Transverse colon (tissue), 4 donors: ENCODE data around the gene STRN3. TPM values are rescaled to one million over a fixed set of nuclear protein-coding genes. Genes with fewer than 3 reads are reported as not detected.
A peak's percentile ranks its signal among the peaks of the same experiment; 100 is the strongest.

Experiments used
- DNase-seq: peaks from one replicate; pipeline ENCODE4 v3.0.0-alpha.2; 2019
- H3K27ac ChIP-seq, 4 donors: fragments of 200-600 bp; sonication (generic); 2 replicates each; pipeline ENCODE4 v1.5.1; 2016 to 2018; ENCODE audit warnings: inconsistent platforms in 4 of 4
- H3K27me3 ChIP-seq: fragments of 200-600 bp; sonication (generic); 2 replicates; pipeline ENCODE4 v1.5.1; 2017; ENCODE audit warnings: inconsistent platforms
- H3K36me3 ChIP-seq, 4 donors: fragments of 200-600 bp; sonication (generic); 2 replicates each; pipeline ENCODE4 v1.5.1; 2017 to 2019; ENCODE audit warnings: inconsistent platforms in 4 of 4
- H3K4me1 ChIP-seq, 4 donors: fragments of 200-600 bp; sonication (generic); 2 replicates each; pipeline ENCODE4 v1.5.1; 2017 to 2020; ENCODE audit warnings: inconsistent platforms in 4 of 4
- H3K4me3 ChIP-seq, 4 donors: fragments of 200-600 bp; sonication (generic); 1 replicate in 1 of 4; 2 replicates in 3 of 4; pipeline versions ENCODE4 v1.5.1 to v1.6.1; 2017 to 2019; ENCODE audit warnings: inconsistent platforms in 4 of 4
- H3K9me3 ChIP-seq, 2 donors: fragments of 200-600 bp; sonication (generic); 2 replicates each; pipeline ENCODE4 v1.5.1; 2017 to 2019; ENCODE audit warnings: inconsistent platforms in 2 of 2
- CTCF ChIP-seq, 5 experiments: fragments of 200-600 bp in 3 of 5; fragments of 450-650 bp in 2 of 5; sonication (generic) in 3 of 5; IDR thresholded peaks; 1 replicate in 2 of 5; 2 replicates in 3 of 5; pipeline ENCODE4 v1.5.1; 2016 to 2017; ENCODE audit warnings: antibody characterized with exemption in 5 of 5, inconsistent platforms in 3 of 5, mild to moderate bottlenecking in 2 of 5, moderate library complexity in 1 of 5
- EP300 ChIP-seq: sonication (generic); formaldehyde crosslinking; IDR thresholded peaks from one replicate; pipeline ENCODE4 v1.6.1; 2017; ENCODE audit warnings: antibody characterized with exemption, low read depth
- POLR2A ChIP-seq: fragments of 450-650 bp; IDR thresholded peaks from one replicate; pipeline ENCODE4 v1.6.1; 2016; ENCODE audit warnings: antibody characterized with exemption, mild to moderate bottlenecking, moderate library complexity
- POLR2AphosphoS5 ChIP-seq, 3 donors: sonication (generic); formaldehyde crosslinking; IDR thresholded peaks; one replicate each; pipeline ENCODE4 v1.6.1; 2016; ENCODE audit warnings: antibody characterized with exemption in 3 of 3
- WGBS, 2 donors: methylation state at CpG; one replicate each; pipeline ENCODE4 v1.1.5; 2018; ENCODE audit warnings: low coverage in 1 of 2; 5-methylcytosine and 5-hydroxymethylcytosine counted together
- in situ Hi-C, 4 donors: fragments of 200-750 bp; cut with MboI; loops; one replicate each; pipeline versions ENCODE4 v1.15.0 to v1.15.1; 2017; ENCODE audit warnings: low sequenced_read_pairs in 3 of 4, low pct_ligation_motif_present in 1 of 4, low pct_unique_long_range_greater_than_20kb in 1 of 4
- intact Hi-C: fragments of 100-400 bp; cut with DNase I; formaldehyde crosslinking; loops from one replicate; pipeline ENCODE4 v1.15.1; 2023; ENCODE audit warnings: low total_unique reads
- total RNA-seq, 4 donors: library from RNA; depleted of rRNA; stranded (reverse); fragments of >200 nt; gene quantifications; one replicate each; pipeline ENCODE4 v1.1.0, GENCODE V29; 2016

The STRN3 gene
- total RNA-seq, result 10 to 100 TPM; 42.3 to 57.5 (median 51.5) TPM

- Histone ChIP-seq H3K4me1 (peaks cover 0 to 38% (median 24%) of the 10 kb centered on the region in 4 donors), H3K36me3 (no peaks in the 10 kb centered on the region), H3K27ac (peak within 1 kb of the TSS; percentile 94 to 100 (median 98)), H3K4me3 (peak within 1 kb of the TSS; percentile 72 to 99 (median 92)), H3K27me3 (no peaks in the 10 kb centered on the region), H3K9me3 (no peaks in the 10 kb centered on the region)
- TF ChIP-seq POLR2A (no peak), POLR2AphosphoS5 (IDR thresholded peaks at IDR 0.05) (no peak)
- DNase-seq, result no peak
- in situ Hi-C loops, result no loop called here
- intact Hi-C loops, result no loop called here
- WGBS, 2 donors, result 0% methylated on average over 9 of the region's 31 CpGs; no CpG with 5 or more reads in 1 of the 2 donors
Measured at GRCh38 chr14:31026077-31026449, at the start of gene STRN3. Gene STRN3, minus strand, starts transcription at chr14:31026379. Its CDS starts 194 bp downstream, at chr14:31026185.

GRCh38 chr14:31075144-31075543 is 49.0 kb upstream of the STRN3 start:
- no peaks in the 10 kb centered on the region for H3K36me3 ChIP-seq
- no peak for TF ChIP-seq CTCF (IDR thresholded peaks at IDR 0.05)
- TF ChIP-seq POLR2AphosphoS5 (IDR thresholded peaks at IDR 0.05), result no peak
- no peak for TF ChIP-seq EP300
- no peak for TF ChIP-seq POLR2A
- H3K27ac ChIP-seq, result no peak overlapping the region
- H3K9me3 ChIP-seq, result no peaks in the 10 kb centered on the region
- no peak for DNase-seq
- WGBS, 2 donors, result 93% methylated on average over 2 of the region's 2 CpGs
- no peak overlapping the region for H3K4me3 ChIP-seq
- intact Hi-C loops, result no loop called here
- no peaks in the 10 kb centered on the region for H3K27me3 ChIP-seq
- in situ Hi-C loops, result loop anchor here in 1 of 4 donors (25.0 kb wide), 1 partner anchor 88 kb away; no protein-coding TSS in a partner anchor
- no peaks in the 10 kb centered on the region for H3K4me1 ChIP-seq

- H3K27me3 ChIP-seq, result no peaks in the 10 kb centered on the region
- in situ Hi-C loops, result loop anchor here in 1 of 4 donors (5.0 kb wide), 1 partner anchor 89 kb away; no protein-coding TSS in a partner anchor
- TF ChIP-seq CTCF (IDR thresholded peaks at IDR 0.05), result no peak
- no peak for TF ChIP-seq EP300
- no peak for TF ChIP-seq POLR2AphosphoS5 (IDR thresholded peaks at IDR 0.05)
- TF ChIP-seq POLR2A, result no peak
- intact Hi-C loops, result no loop called here
- no peaks in the 10 kb centered on the region for H3K4me1 ChIP-seq
- H3K4me3 ChIP-seq, result no peak overlapping the region
- no peak for DNase-seq
- H3K36me3 ChIP-seq, result no peaks in the 10 kb centered on the region
- H3K9me3 ChIP-seq, result no peaks in the 10 kb centered on the region
- 98% methylated on average over 2 of the region's 2 CpGs; no CpG with 5 or more reads in 1 of the 2 donors for WGBS, 2 donors
- no peak overlapping the region for H3K27ac ChIP-seq
Measured at GRCh38 chr14:31071151-31071550, 45.0 kb upstream of the STRN3 start.

GRCh38 chr14:31070431-31070830 is 44.3 kb upstream of the STRN3 start:
- no peak for DNase-seq
- no peaks in the 10 kb centered on the region for H3K4me1 ChIP-seq
- no peaks in the 10 kb centered on the region for H3K36me3 ChIP-seq
- no peaks in the 10 kb centered on the region for H3K27me3 ChIP-seq
- in situ Hi-C loops (loop anchor here in 1 of 4 donors (5.0 kb wide), 1 partner anchor 88 kb away; no protein-coding TSS in a partner anchor), intact Hi-C loops (no loop called here)
- 88 to 100% methylated on average over 1 to 5 of the region's 5 CpGs for WGBS, 2 donors
- TF ChIP-seq POLR2AphosphoS5 (IDR thresholded peaks at IDR 0.05) (no peak), CTCF (IDR thresholded peaks at IDR 0.05) (no peak), POLR2A (no peak), EP300 (no peak)
- no peaks in the 10 kb centered on the region for H3K9me3 ChIP-seq
- H3K27ac ChIP-seq, result no peak overlapping the region
- no peak overlapping the region for H3K4me3 ChIP-seq

- in situ Hi-C loops, result no loop called here
- no peaks in the 10 kb centered on the region for H3K4me1 ChIP-seq
Measured at GRCh38 chr14:31069343-31069742, 43.2 kb upstream of the STRN3 start.

More at GRCh38 chr14:31069343-31069742, 43.2 kb upstream of the STRN3 start:
- WGBS, 2 donors, result 93% methylated on average over 3 of the region's 3 CpGs
- Histone ChIP-seq H3K4me3 (no peak overlapping the region), H3K27me3 (no peaks in the 10 kb centered on the region), H3K36me3 (no peaks in the 10 kb centered on the region), H3K9me3 (no peaks in the 10 kb centered on the region), H3K27ac (no peak overlapping the region)
- TF ChIP-seq EP300 (no peak), CTCF (IDR thresholded peaks at IDR 0.05) (no peak), POLR2A (no peak), POLR2AphosphoS5 (IDR thresholded peaks at IDR 0.05) (no peak)
- DNase-seq, result no peak
- intact Hi-C loops, result no loop called here
